GM21529 (cell line): ENCODE data around the gene THSD4.
"Not testable (repeated sequence)": the region's sequence is repeated elsewhere in the genome, so short reads cannot be mapped to it uniquely, and the experiment has no call there.

ENCODE experiments used
- ATAC-seq: cut with Tn5 transposase; IDR thresholded peaks from one replicate; pipeline ENCODE4 v1.9.1; 2021; ENCODE audit not compliant: unreplicated experiment

THSD4 gene

DNA sequence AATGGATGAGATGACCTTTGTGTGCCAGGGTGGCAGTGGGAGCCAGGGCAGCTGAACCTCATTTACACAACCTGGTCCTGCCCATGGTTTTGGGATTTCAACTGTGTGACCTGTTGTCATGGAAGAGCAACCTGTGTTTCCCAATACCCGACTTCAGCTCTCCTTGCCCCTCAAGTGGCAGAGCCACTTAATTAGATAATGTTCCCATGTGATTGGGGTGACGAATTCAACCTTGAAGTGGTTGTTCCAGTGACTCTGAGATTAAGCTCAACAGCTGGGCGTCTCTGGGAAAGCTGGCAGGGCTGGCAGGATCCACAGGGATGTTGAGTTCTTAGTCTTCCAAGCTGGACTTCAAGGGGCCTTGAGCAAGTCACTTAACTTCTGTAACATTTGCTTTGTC is 71.0 kb downstream of the THSD4 start:
- no peak for ATAC-seq

DNA sequence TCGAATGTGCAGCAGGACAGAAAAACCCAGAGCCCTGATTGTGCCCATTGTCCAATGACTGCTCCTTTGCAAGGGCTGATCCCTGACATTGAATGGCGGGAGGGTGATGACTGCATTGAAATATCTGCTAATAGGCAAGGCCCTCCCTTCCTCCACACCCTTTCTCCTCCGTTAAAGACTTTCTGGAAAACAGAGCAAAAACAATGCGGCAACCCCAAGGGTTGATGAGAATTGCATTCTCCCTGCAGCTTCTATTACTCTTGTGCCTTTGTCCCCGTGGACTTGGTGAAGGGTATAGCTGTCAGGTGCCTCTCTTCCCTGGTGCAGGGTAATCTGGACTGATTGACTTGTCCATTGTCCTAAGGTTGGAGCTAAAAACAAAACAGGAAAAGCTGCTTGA is 71.8 kb downstream of the THSD4 start:
- no peak for ATAC-seq

DNA sequence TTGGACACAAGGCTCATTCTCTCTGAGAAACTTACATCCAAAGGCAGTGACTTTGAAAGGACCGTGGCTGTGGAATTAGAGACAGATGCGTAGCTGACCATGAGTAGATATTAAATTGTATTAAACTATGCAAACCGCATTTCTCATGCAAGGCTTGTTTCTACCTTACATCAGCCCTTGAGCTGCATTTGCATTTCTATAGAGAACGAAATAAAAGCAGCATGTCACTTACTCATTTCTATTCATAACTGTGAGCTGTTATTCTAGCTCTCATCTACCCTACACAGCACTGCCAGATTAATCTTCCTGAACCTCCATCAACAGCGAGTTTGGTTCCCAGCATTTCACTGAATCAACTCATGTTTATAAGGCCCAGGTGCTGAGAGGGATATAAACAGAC is 72.3 kb downstream of the THSD4 start:
- ATAC-seq, result no peak

DNA sequence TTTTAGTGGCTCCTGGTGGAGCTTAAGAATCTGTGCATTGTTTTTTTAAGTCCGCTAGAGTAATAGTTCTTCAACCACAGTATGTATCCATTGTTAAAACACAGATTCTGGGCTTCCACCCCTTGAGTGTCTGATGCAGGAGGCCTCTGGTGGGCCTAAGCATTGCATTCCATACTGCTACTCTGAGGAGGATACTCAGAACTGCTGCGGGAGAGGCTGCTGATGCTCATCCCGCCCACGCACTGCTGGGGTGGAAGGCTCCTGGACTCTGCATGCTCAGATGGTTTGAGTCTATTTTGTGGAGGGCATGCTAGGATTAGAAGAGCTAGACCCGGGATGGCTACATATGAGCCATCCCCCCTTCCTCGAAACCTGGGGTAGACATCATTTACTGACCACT is 74.4 kb downstream of the THSD4 start:
- no peak for ATAC-seq

DNA sequence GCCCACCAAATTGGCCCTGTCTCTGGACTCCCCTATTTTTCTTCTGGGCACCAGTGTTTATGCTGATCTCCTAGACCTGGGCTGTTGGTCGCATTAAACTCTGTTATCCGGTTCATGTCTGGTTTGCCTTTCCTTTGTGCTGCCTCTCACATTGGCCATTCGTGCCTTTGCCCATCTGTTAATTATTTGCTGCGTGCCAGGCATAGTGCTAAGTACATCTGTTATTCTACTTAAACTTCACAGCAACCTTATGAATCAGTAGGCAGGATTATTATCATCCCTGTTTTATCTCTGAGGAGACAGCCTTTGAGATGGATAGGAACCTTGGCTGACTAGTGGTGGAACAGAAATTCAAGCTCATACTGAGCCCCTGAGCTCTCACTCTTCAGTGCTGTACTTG is 76.0 kb downstream of the THSD4 start:
- ATAC-seq, result no peak

DNA sequence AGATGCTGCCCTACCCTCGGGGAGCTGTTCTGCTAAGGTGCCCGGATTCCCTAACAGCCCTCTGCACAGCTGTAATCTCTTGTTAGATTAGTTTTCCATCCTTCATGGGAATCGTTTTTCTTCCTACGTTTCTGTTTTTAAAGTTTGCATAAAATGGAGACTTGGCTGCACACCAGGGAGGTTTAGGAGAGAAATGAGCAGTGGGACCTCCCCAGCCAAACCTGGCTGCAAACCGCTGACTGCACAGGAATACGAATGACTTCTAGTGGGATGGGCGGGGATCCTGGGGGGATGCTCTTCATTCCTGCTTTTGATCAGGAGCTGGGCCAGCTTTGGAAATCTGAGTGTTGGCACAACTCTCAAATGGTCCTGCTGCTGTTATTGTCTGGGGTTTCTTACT is 77.5 kb downstream of the THSD4 start:
- no peak for ATAC-seq

DNA sequence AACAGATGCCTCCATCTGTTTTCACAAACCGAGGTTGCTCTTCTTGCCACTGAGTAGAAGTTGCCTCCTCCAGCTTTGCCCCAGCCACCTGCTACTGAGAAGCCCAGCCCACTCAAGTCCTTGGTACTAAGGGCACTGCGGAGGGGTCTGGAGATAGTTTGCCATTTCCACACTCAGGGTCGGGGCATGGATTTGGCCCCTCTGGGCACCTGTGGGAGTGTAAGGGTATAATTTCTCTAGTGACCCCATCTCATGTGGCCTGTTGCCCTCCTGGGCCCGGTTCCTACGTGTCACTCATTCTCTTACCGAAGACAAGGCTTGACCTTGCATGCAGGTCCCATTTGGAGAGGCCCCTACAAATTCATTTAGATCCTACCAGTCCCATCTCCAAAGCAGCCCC is 79.0 kb downstream of the THSD4 start:
- no peak for ATAC-seq

DNA sequence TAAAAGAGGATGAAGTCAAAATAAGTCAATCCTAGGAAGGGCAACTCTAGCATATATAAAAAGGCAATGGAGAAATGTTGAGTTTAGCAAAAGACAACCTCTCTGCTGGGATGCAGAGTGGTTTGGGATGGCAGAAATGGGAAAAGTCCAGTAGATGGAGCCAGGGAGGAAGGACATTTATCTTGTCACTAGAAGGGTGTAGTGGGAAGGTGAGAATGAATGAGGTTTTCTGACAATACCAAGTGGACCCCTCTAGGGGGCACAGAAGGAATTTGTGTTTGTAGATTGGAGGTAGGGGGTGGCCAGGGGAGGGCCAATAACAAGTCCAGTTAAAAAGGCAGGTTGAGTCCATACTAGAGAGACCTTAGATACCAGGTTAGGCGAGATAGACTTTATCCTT is 80.0 kb downstream of the THSD4 start:
- no peak for ATAC-seq

DNA sequence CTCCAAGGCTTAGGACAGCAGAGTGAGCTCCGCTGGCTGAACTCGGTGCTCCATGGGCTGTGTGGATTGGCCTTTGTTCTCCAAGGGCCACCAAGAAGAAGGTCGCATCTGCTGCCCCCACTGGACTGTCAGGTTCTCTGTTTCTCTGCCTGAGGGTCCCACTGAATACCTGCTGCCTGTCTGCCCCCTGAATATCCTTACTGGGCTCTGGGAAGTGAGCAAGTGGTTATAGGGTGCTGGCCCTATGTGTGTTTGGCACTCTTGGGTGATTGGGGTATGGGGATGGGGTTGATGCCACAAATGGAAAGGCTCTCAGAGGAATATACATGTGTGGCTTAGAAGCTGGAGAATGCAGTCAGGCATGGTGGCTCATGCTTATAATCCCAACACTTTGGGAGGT is 82.3 kb downstream of the THSD4 start:
- no peak for ATAC-seq

DNA sequence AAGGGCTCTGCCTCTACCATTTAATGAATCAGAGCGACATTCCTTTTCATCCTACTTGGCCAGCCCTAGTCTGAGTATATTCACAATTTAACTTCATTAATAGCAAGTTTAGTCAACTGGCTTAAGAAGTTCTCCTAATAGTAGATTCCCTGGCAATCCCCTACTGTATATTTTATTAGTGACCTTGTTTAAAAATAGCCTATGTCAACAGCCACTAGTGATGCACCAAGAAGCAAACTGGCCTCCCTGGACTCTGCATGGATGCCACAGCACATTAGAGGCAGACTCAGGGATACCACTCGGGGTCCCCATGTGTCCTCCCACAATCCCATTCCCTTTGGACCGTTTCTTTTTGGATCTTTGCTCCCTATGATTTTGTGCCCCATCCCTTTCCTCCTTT is 83.6 kb downstream of the THSD4 start:
- no peak for ATAC-seq

DNA sequence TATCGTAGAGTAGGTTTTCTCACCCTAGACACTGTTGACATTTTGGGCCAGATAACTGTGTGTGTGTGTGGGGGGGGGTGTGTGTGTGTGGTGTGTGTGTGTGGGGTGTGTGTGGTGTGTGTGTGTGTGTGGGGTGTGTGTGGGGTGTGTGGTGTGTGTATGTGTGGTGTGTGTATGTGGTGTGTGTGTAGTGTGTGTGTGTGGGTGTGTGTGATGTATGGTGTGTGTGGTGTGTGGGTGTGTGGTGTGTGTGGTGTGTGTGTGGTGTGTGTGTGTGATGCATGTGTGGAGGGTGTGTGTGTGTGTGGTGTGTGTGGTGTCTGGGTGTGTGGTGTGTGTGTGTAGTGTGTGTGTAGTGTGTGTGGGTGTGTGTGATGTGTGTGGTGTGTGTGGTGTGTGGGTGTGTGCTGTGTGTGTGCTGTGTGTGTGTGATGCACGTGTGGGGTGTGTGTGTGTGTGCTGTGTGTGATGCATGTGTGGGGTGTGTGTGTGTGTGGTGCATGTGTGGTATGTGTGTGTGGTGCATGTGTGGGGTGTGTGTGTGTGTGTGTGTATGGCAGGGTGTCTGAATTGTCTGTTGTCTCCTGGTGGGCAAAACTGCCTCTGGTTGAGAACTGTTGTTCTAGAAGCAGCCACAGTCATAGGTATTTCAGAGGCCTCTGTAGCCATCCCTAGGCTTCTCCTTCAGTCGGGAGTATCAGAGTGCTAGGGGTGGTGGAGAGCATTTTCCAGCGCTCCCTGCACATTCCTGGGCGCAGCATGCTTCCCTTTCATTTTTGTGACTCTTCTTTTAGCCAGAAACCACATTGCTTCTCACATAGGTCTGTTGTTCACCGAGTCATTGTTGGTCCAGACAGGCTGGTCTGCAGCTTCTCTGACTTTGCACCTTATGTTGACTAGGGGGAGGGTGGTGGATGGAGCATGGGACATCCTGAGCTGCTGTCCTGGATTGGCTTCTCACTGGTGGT is 84.4 kb downstream of the THSD4 start:
- no peak for ATAC-seq

DNA sequence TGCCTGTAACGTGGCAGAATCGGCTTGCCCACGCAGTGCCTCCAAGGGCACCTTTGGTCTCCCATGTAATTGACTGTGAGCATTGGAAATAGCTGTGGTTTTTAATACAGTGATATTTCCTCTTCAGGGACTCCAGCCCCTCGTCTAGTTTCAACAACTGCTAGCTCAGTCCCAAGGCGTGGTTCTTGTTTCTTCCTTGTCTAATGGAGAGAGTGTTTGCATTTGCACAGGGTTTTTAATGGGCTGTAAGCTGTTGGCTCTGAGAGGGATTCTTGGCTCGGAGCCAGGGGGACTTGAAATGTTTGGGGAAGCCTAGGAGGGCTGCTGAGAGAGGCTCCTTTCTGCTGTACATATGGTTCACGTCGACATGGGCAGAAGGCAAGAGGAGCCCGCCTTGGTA is 86.2 kb downstream of the THSD4 start:
- ATAC-seq, result no peak

DNA sequence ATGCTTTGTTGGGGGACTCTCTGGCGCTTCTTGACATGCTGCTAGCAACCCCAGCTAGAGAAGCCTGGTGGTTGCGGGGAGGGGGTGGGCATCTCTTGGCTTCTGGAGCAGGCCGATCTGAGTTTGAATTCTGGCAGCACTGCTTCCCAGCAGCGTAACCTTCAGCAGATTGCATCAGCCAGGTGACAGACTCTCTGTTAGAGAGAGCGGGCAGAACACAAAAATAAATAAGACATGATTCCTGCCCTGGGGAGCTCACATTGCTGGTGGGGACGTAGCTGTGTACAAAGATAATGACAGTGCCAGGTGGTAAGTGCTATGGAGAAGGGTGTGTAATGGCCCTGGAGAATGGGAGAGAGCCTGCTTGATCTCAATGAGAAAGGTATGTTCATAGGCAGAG is 87.4 kb downstream of the THSD4 start:
- ATAC-seq, result no peak

DNA sequence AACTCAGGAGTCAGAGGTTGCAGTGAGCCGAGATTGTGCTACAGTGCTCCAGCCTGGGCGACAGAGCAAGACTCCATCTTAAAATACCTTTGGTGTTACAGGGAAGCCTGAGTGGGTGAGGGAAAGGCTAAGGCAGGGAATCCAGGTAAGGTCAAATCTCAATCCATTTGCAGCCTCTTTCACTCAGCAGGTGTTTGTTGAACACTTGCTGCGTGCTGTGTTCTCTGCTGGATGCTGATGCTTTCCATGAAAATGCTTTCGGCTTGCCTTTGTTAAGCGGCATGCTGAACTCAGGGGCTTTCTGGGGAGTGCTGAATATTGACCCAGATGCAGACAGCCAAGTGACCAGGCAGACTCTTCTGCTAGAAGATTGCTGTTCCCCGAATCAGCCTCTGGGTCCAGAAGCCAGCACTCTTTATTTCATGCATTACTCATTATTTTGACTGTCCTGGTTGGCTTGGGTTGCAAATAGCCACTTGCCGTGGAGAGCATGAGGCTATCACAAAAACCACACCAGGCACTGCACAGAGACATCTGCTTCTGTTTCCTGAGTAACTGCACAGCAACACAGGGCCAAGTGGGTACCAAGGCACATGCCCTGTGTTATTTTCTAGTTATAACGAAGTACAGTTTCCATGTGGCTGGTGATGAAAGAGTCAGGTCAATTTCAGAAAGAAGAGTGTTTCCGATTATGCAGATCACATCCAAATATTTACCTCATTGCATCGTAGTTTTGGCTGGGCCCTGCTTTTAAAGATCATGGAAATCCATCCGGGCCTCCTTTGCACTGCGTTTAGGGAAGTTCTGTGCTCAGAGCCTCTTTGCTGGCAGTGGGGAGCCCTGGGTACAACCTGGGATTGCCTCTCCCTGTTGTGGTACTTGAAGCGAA is 88.6 kb downstream of the THSD4 start:
- no peak for ATAC-seq

DNA sequence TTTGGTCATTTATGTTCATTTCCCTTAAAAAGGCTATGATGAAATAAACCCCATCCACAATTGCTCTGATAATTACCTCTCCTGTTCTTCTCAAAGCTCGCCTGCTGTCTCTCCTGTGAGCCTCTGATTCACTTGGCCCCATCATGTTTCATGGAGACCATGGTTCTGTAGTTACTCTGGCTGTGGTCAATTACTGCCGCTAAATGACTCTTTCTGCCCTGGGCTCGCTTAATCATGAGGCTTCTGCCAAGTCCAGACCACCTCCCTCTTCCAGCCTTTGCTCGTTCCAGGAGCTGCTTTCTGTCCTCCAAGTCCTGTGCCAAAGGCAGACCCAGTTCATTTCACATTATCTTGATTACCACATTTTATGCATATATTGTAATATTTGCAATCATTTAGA is 91.9 kb downstream of the THSD4 start:
- no peak for ATAC-seq

DNA sequence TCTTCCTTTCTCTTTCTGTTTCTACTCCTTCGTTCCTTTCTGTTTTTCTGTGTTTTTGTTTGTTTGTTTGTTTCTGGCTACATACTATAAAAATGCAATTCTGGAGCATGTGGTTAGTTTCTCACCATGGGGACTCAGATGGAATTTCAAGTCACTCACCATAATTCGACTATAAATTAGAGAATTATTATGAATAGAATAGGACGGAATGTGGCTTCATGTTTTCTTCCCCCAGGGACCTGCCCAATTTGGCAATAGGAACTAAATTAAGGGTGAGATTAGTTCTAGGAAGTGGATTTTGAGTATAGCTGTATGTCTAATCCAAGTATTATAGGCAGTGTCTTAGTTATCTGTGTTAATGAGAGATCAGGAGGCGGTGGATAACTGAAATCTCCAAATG is 96.9 kb downstream of the THSD4 start:
- no peak for ATAC-seq

DNA sequence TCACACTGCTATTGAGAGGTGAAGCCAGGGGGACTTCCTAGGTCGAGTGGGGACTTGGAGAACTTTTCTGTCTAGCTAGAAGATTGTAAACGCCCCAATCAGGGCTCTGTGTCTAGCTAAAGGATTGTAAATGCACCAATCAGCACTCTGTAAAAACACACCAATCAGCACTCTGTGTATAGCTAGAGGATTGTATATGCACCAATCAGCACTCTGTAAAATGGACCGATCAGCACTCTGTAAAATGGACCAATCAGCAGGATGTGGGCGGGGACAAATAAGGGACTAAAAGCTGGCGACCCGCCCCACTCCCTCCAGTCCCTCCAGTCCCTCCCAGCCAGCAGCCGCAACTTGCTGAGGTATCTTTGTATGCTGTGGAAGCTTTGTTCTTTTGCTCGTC is 98.7 kb downstream of the THSD4 start:
- not testable (repeated sequence) for ATAC-seq

DNA sequence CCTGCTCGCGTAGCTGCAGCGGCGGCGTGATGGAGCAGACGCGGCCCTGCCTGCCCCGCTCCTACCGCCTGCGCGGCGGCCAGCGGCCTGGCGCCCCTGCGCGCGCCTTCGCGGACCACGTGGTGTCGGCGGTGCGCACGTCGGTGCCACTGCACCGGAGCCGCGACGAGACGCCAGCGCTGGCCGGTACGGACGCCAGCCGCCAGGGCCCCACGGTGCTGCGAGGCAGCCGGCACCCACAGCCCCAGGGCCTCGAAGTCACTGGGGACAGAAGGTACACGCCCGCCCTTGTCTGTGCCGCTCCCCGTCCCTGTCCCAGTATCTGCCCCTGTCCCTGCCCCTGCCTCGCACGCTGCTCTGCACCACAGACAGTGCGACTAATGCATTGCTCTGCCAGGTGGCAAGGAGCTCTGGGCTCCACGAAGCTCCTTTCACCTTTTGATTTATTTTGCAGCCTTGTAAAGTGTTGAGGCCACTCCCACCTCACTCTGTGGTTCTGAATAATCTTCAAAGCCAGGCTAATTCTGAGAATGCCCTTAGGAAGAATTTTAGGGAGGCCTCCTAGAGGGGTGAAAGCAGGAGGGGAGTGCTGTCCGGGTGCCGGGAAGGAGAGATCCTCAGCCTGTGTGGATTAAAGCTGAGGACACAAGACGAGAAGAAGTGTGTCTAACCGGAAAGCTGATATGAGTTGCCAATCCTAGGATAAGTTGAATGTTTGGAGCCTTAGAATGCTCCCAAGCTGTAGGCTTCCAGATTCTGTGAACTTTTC is 100.0 kb downstream of the THSD4 start:
- ATAC-seq, result no peak

DNA sequence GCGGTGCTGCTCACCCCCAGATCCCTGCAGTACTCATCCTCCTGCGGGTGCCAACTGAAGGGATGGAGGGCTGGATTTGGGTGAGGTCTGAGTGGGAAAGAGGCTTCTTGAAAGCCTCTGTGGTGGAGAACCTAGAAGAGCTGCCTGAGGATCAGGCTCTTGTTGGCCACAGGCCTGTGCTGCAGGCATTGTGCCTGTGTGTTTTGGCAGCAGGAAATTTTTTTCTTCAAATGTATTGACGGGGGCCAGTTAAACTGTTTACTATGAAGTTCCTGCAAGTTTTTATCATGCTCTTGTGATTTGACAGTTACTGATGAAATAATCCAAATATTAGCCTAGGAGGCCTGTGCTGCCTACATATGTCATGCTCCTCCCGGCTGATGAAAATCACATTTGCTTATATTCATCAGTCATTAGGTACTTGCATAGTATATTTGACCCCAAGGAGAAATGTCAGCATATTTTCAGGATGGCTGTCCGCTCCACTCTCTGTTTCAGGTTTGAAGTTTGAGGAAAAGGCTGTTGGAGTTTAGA is 103.1 kb downstream of the THSD4 start:
- ATAC-seq, result no peak

DNA sequence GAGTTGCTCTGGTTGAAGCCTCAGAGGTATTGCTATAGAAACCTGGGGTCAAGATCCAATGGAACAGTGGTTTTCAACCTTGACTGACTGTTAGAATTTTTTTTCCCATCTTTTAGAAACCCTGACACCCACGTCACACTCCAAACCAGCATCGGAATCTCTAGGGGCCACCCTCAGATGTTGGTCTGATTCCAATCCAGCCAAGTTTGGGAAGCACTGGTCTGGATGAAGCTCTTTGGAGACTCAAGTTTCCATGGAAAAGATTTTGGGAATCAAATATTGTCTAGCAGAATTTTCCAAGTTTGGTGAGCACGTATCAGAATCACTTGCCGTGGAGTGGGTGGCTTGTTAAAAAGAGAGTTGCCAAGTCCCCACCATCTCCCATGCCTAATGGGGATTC is 103.8 kb downstream of the THSD4 start:
- no peak for ATAC-seq

DNA sequence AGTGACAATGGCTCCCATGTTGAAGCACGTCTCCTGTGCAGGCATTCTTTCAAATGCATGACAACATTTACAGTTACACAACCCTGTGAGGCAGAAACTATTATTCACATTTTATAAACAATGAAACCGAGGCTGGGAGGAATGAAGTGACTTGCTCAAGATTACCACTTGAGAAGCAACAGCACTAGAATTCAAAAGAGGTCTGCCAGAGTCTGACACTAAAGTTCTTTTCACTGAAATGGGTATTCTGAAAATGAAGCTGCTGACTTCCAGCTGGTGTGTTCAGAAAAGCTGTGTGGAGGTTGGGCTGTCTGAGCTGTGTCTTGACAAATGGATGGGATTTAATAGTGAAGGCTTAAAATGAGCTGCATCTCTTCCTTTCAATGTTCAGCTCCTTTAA is 104.4 kb downstream of the THSD4 start:
- ATAC-seq, result no peak
